HG03521 (cell line): Measurements from ENCODE around the gene ZNF491.
"Not testable (repeated sequence)": the region's sequence is repeated elsewhere in the genome, so short reads cannot be mapped to it uniquely, and the experiment has no call there.

Experiments used
- ATAC-seq: cut with Tn5 transposase; IDR thresholded peaks from one replicate; pipeline ENCODE4 v1.9.1; 2021; ENCODE audit warnings: mild to moderate bottlenecking, moderate library complexity; ENCODE audit not compliant: unreplicated experiment

ZNF491 gene

GRCh38 chr19:11806354-11807098, 8.2 kb downstream of the ZNF491 start:
- ATAC-seq, result no peak

- ATAC-seq, result no peak
Observed at GRCh38 chr19:11807099-11807380, 8.7 kb downstream of the ZNF491 start.

GRCh38 chr19:11813703-11814028, 15.3 kb downstream of the ZNF491 start:
- ATAC-seq, result peak; percentile 28

GRCh38 chr19:11814029-11814699, 15.8 kb downstream of the ZNF491 start, which contains the start of gene ZNF440:
Gene ZNF440 (plus strand): TSS chr19:11814273. CDS start chr19:11814448, 175 bp downstream.
- ATAC-seq, result peak; percentile 100

GRCh38 chr19:11814700-11815035, 16.3 kb downstream of the ZNF491 start:
- no peak for ATAC-seq

- ATAC-seq, result no peak
Observed at GRCh38 chr19:11821474-11822109, 23.3 kb downstream of the ZNF491 start.

GRCh38 chr19:11828957-11829876, 30.9 kb downstream of the ZNF491 start:
- ATAC-seq, result not testable (repeated sequence)

- ATAC-seq, result no peak
Observed at GRCh38 chr19:11832253-11832912, 34.1 kb downstream of the ZNF491 start.

- no peak for ATAC-seq
Observed at GRCh38 chr19:11833541-11833940, 35.2 kb downstream of the ZNF491 start.

GRCh38 chr19:11835626-11836066, 37.3 kb downstream of the ZNF491 start:
- not testable (repeated sequence) for ATAC-seq

GRCh38 chr19:11843722-11844121, 45.4 kb downstream of the ZNF491 start:
- no peak for ATAC-seq

GRCh38 chr19:11847615-11848014, 49.3 kb downstream of the ZNF491 start:
- ATAC-seq, result not testable (repeated sequence)

GRCh38 chr19:11848200-11848593, 49.9 kb downstream of the ZNF491 start:
- no peak for ATAC-seq

- no peak for ATAC-seq
Observed at GRCh38 chr19:11848594-11849469, 50.5 kb downstream of the ZNF491 start, which contains the start of gene ZNF439. Gene ZNF439 (plus strand): TSS chr19:11848726. CDS start chr19:11848868, 142 bp downstream.

- ATAC-seq, result not testable (repeated sequence)
Observed at GRCh38 chr19:11850289-11850688, 52.0 kb downstream of the ZNF491 start.

- no peak for ATAC-seq
Observed at GRCh38 chr19:11853358-11853757, 55.0 kb downstream of the ZNF491 start.

- no peak for ATAC-seq
Observed at GRCh38 chr19:11856596-11857250, 58.4 kb downstream of the ZNF491 start.
